ENCODE measurements around the gene CAMTA1.
"Not testable (repeated sequence)": the region's sequence is repeated elsewhere in the genome, so short reads cannot be mapped to it uniquely, and the experiment has no call there.

Gene CAMTA1

GRCh38 chr1:7298749-7299151, 513.5 kb downstream of the CAMTA1 start:
- no peak for DNase-seq

- DNase-seq: no peak
Observed at GRCh38 chr1:7299329-7299799, 514.1 kb downstream of the CAMTA1 start.

DNA sequence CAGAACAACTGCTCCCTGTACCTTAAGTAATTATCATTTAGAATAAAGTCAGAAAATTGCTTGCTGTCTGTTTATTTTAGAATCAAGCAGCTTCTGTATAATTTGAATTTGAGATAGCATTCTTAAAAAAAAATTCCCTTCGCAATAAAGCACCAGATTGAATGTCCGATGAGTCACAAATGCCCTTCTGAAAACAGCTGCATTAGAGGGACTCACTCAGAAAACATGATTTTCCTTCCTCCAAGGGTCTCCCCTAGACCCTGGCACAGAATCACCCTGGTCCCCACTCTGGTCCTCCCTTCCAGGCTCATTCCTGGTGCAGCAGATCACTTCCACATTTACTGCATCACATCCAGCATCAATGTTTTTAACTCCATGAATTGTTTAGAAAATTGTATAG, 514.7 kb downstream of the CAMTA1 start:
- DNase-seq: no peak

GRCh38 chr1:7300893-7301663, 515.8 kb downstream of the CAMTA1 start:
- no peak for DNase-seq

- DNase-seq: no peak
Observed at GRCh38 chr1:7301664-7301981, 516.4 kb downstream of the CAMTA1 start.

DNA sequence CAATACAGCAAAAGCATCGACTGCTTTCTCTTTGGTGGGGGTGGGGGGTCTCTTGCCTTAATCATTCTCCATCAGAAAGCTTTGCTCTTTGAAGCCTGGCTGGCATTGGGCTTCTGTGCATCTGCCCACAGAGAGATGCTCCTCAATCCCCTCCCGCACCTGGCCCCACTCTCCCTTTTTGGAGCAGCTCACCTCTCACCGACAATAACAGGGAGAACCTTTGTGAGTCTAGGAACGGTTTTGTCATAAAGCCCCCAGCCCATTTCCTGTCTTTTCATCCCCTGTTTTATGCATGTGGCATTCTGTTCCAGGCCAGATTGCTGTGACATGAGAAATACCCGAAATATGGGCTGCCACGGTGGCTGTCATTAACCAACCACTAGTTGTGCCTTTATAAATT, 516.9 kb downstream of the CAMTA1 start:
- no peak for DNase-seq

DNA sequence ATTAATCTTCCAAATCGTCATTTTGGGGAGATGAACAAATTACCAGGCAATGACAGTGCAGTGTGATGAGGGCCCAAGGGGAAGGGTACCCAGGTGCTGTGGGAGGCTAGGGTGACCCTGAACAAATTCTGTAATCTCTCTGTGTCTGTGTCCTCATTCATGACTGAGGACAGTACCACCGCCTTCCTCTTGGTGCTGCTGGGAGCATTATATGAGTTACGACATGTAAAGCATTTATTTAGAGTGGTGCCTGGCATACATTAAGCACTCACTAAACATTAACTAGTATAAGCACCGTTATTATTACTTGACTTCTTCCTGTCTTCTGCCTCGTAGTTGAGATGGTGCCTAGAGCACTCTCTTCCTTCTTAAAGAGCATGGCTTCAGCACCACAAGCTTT, 517.6 kb downstream of the CAMTA1 start:
- DNase-seq: no peak

DNA sequence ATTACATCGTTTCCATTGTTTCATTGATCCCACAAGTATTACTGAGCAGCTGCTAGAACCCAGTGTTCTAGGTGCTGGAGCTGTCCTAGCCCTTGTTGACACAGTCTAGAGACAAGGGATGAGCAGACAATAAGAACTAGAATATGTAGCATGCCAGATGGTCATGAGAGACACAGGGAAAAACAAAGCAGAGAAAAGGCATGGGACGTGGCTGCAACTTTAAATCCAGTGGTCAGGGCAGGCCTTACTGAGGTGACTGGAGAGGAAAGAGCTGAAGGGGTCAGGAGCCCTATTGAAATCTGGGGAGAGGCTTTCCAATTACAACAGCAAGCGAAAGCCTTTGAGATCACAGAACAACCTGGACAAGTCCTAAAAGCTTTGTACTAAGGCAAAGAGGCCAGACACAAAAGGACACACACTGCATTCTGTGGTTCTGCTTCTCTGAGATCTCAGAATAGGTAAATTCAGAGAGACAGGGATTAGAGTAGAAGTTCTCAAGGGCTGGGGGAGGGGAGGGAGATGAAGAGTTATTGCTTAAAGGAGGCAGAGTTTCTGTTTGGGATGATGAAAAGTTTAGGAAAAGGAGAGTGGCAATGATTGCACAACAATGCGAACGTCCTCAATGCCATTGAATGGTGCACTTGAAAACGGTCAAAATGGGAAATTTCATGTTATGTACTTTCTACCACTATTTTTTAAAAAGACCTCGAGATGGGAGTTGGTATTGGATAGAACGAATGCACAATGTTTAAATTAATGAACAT, 518.5 kb downstream of the CAMTA1 start:
- no peak for DNase-seq

GRCh38 chr1:7313081-7313546, 527.9 kb downstream of the CAMTA1 start:
- no peak for DNase-seq

DNA sequence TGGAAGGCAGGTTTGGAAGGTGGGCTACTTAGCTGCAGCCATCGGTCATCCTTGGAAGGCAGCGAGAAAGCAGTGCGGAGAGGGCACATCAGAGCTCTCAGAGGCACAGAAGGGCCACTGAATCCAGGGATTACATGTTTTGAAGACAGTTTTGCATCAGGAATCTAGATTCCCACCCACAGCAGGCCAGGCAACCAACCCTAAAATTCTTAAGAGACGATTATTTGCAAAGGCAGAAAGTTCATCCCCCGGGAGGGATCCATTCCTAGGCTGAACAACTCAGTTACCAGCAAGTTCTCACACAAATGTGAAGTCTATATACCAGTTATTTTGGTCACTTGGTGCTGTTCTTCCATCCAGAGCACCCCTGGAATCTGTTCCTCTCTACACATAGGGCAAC, 528.6 kb downstream of the CAMTA1 start:
- no peak for DNase-seq

DNA sequence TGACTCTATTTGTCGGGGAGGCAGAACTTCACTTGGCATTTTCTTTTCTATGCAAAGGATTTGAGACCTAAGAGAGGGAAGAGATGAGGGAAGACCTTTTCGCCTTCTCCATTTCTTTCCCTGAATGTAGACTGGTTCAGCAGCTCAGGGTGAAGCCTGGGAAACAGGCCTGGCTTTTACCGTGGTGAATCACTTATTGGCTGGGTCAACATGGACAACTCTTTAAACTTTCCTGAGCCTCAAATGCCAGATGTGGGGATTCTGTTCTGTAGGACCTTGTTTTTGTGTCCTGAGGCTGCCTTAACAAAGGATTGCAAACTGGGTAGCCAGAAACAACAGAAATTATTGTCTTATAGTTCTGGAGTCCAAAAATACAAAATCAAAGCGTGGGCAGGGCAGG, 530.1 kb downstream of the CAMTA1 start:
- DNase-seq: no peak

- DNase-seq: no peak
Observed at GRCh38 chr1:7315946-7316345, 530.7 kb downstream of the CAMTA1 start.

DNA sequence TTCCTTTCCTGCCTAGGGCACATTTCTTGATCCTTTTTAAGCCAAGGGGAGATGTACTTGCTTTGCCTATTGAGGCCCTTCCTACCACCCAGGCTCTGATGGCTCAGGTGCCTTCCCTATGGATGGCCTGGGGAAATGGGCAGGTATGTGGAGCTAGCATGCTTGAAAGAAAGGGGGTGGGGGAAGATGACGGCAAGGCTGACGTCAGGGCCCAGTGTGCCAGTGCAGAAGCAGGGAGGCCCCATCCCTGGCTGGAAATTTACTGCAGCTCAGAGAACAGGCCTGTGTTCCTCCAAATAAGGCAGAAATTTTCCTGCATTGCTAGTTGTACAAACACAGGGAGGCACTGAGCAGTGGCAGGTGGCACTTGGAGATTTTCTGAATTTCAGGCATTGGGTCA, 532.6 kb downstream of the CAMTA1 start:
- no peak for DNase-seq

DNA sequence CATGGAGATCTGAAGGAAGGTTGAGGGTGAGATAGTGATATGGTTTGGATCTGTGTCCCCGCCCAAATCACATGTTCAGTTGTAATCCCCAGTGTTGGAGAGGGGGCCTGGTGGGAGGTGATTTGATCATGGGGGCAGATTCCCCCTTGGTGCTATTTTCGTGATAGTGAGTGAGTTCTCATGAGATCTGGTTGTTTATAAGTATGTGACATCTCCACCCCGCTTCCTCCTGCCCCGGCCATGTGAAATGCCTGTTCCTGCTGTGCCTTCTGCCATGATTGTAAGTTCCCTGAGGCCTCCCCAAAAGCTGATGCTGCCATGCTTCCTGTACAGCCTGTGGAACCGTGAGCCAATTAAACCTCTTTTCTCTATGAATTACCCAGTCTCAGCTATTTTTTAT, 533.9 kb downstream of the CAMTA1 start:
- DNase-seq: no peak

GRCh38 chr1:7320661-7321060, 535.4 kb downstream of the CAMTA1 start:
- no peak for DNase-seq

GRCh38 chr1:7322283-7322785, 537.1 kb downstream of the CAMTA1 start:
- no peak for DNase-seq

GRCh38 chr1:7322912-7323311, 537.7 kb downstream of the CAMTA1 start:
- DNase-seq: no peak

DNA sequence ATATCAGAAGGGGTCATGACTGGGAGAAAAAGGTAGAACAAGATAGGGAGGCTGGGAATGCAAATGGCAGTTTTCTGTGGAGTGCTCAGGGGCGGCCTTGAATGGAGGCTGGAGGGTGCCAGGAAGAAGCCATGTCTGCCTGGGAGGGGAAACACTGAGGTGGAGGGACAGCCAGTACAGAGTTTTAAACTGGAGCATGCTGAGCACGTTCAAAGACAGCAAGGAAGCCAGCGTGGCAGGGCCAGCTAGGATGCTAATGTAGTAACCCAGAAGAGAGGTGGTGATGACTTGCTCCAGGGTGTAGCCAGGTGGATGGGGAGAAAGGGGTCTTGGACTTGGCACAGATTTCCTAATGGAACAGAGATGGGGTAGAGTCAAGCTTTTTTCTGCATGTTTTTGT, 540.0 kb downstream of the CAMTA1 start:
- no peak for DNase-seq

GRCh38 chr1:7326366-7326765, 541.1 kb downstream of the CAMTA1 start:
- DNase-seq: no peak

GRCh38 chr1:7327849-7328248, 542.6 kb downstream of the CAMTA1 start:
- DNase-seq: no peak

DNA sequence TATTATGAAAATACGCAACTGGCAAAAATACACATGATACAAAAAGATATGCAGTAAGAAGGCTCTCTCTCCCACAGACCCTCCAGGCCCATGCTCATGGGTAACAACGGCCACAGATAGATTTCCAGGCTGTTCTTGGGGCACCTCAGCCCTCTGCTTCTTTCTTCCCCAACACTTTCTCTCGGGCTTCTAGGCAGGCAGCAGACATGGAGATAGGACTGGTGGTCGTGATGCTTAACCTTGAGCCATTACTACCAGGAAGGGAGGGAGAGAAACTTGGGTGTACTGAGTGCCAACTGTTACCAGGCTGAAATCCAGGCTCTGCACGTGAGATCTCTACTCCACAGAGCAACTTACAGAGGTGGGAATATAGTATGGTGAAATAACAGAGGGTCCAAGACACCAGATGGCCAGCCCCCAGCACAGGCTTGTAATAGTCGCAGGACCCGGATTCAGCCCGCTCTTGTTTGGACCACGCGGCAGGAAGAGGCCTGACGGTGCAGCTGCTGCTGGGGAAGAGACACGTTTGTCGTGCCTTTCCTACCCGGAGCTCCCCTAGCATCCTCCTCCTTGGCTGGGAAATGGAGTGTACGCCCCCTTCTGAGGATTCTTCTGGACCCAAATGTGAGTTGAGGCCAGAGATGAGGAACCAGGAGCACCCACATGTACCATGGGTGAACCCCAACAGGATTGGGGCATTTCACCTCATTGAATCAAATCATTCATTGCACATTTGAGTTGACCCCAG, 544.8 kb downstream of the CAMTA1 start:
- no peak for DNase-seq

DNA sequence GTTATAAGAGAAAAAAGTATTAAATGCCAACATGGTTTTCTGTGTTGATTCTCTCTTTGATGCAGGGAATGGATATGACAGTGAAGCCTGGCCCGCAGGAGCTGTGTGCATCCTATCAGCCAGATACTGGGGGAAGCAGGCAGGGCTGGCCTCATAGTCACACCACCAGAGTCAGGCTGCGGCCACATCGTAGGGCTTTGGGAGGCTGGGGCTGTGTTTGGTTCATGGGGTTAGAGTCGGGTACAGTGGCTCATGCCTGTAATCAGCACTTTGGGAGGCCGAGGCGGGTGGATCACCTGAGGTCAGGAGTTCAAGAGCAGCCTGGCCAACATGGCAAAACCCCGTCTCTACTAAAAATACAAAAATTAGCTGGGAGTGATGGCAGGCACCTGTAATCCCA, 545.5 kb downstream of the CAMTA1 start:
- not testable (repeated sequence) for DNase-seq

GRCh38 chr1:7331926-7332535, 546.8 kb downstream of the CAMTA1 start:
- DNase-seq: no peak
